HCT116 (cell line): ENCODE results near the gene PLA2G4B.

Source experiments
- EZH2 ChIP-seq: fragments of 200-600 bp; sonication (generic); IDR thresholded peaks from 2 replicates; pipeline ENCODE4 v1.6.1; 2017; ENCODE audit warnings: antibody characterized with exemption, mixed run types
- FOSL1 ChIP-seq: IDR thresholded peaks from 2 replicates; pipeline ENCODE4 v1.6.1; 2012; ENCODE audit warnings: low read depth
- MAX ChIP-seq: IDR thresholded peaks from 2 replicates; pipeline ENCODE4 v1.6.1; 2012
- POLR2A ChIP-seq: IDR thresholded peaks from 2 replicates; pipeline ENCODE4 v1.7.0; 2011; ENCODE audit warnings: borderline replicate concordance; ENCODE audit not compliant: insufficient read depth, insufficient read length; ENCODE audit errors: extremely low read depth
- POLR2AphosphoS5 ChIP-seq: IDR thresholded peaks from 2 replicates; pipeline ENCODE4 v1.6.1; 2011; ENCODE audit warnings: mild to moderate bottlenecking, low read depth, low read length, moderate library complexity
- RAD21 ChIP-seq: IDR thresholded peaks from 2 replicates; pipeline ENCODE4 v1.6.1; 2012; ENCODE audit warnings: low read depth, mild to moderate bottlenecking
- SIN3A ChIP-seq: IDR thresholded peaks from 2 replicates; pipeline ENCODE4 v1.6.1; 2012; ENCODE audit warnings: low read depth
- SRF ChIP-seq: IDR thresholded peaks from 2 replicates; pipeline ENCODE4 v1.6.1; 2012; ENCODE audit warnings: low read depth
- ZBTB33 ChIP-seq: IDR thresholded peaks from 2 replicates; pipeline ENCODE4 v1.6.1; 2011; ENCODE audit warnings: mild to moderate bottlenecking, low read length, moderate library complexity; ENCODE audit not compliant: insufficient replicate concordance; ENCODE audit errors: extremely low read depth
- TF ChIP-seq, protein P1 (sequence below), 3 experiments: fragments of 200-600 bp in 1 of 3; sonication (generic) in 1 of 3; IDR thresholded peaks in 2 of 3; conservative IDR thresholded peaks in 1 of 3; 2 replicates each; pipeline ENCODE4 v1.5.1; 2012 to 2017; ENCODE audit warnings: low read depth in 2 of 3, low read length in 2 of 3, antibody characterized with exemption in 1 of 3, borderline replicate concordance in 1 of 3, control low read depth in 1 of 3, mild to moderate bottlenecking in 1 of 3, mixed read lengths in 1 of 3, mixed run types in 1 of 3, moderate library complexity in 1 of 3; ENCODE audit not compliant: insufficient read depth in 1 of 3

DNA sequence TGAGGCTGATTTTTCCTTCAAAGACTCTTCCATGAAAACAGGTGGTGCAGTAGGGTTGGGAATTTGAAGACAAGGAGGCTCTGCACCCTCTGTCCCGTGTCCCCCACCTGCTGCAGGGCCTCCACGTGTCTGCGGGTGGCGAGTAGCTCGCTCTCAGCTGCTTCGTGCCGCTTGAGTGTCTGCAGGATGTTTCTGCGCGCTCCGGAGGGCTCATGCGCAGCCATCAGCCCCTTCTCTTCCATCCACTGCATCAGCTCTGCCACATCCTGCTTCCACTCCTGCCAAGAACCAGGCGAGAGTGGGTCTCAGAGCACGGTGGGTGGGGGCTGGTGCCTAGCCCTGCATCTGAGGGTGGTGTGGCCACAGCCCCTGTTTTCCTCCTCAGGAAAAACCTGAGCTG, 37.4 kb downstream of the PLA2G4B start:
- TF ChIP-seq EZH2, result no peak
- TF ChIP-seq POLR2AphosphoS5, result no peak
- TF ChIP-seq, protein P1, sequence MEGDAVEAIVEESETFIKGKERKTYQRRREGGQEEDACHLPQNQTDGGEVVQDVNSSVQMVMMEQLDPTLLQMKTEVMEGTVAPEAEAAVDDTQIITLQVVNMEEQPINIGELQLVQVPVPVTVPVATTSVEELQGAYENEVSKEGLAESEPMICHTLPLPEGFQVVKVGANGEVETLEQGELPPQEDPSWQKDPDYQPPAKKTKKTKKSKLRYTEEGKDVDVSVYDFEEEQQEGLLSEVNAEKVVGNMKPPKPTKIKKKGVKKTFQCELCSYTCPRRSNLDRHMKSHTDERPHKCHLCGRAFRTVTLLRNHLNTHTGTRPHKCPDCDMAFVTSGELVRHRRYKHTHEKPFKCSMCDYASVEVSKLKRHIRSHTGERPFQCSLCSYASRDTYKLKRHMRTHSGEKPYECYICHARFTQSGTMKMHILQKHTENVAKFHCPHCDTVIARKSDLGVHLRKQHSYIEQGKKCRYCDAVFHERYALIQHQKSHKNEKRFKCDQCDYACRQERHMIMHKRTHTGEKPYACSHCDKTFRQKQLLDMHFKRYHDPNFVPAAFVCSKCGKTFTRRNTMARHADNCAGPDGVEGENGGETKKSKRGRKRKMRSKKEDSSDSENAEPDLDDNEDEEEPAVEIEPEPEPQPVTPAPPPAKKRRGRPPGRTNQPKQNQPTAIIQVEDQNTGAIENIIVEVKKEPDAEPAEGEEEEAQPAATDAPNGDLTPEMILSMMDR (IDR thresholded peaks at IDR 0.05 in 2 of 3, conservative IDR thresholded peaks at IDR 0.05 in 1 of 3; ENCODE audit: borderline replicate concordance in 1 of 3, insufficient read depth in 1 of 3, low read depth in 2 of 3, low read length in 2 of 3), result no peak
- TF ChIP-seq POLR2A, result no peak
- TF ChIP-seq FOSL1, result no peak
- TF ChIP-seq SRF, result no peak
- TF ChIP-seq MAX, result no peak
- no peak for TF ChIP-seq RAD21
- no peak for TF ChIP-seq SIN3A
- no peak for TF ChIP-seq ZBTB33
